ENCODE measurements around the gene MICAL3.
"Not testable (repeated sequence)": the region's sequence is repeated elsewhere in the genome, so short reads cannot be mapped to it uniquely, and the experiment has no call there.

Gene MICAL3

DNA sequence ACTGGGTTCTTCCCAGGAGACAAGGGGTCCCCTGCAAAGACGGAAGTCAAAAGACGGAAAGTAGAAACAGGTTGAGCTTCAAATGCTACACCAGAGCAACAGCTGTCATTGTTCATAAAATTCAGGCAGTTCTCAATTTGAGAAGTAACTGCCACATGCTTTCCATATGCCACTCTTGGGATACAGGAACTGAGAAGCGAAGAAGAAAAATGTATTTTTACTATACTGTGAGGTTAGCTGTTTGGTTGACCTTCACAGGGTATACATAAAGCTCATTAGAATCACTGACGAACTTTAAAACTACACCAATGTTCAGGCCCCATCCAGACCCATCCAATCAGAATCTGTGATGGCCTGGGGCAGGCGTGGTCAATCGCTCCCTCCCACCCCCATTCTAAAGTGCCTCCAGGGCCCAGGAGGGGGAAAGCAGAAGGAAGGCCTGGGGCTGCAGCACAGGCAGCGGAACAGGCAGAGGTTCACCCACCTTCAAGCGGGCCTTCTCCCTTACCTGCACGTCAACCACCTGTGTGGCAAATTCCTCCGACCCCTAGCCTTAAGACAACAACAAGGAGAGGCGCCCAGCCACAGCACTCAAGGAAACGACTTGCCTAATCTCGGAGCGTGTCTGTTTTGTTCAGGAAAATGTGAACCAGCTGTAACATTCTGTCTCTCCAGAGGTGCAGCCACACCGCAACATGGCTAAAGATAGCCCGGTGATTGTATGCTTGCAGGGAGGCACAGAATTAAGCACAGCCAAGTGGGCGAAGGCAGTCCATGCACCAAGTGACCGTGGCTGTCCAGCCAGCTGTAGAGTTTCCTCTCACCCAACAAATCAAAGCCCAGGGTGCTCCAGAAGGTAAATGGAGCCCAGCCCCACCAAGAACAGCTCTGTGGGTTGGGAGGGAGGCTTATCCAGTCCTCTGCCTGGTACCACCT is 82.6 kb downstream of the MICAL3 start:
- Histone ChIP-seq H3K36me3 (replicated peaks) (no peaks in the 10 kb centered on the region), H3K27ac (no peak overlapping the region), H3K27me3 (replicated peaks) (no peaks in the 10 kb centered on the region), H3K4me3 (ENCODE audit: low read depth, low read length) (no peak overlapping the region)
- in situ Hi-C loops (cut with HindIII; ENCODE audit: low pct_ligation_motif_present, low sequenced_read_pairs) = no loop called here
- no peak for DNase-seq
- TF ChIP-seq CTCF (IDR thresholded peaks at IDR 0.05; ENCODE audit: low read depth, low read length, missing control alignments) = no peak

GRCh38 chr22:17939579-17939978 is 84.8 kb downstream of the MICAL3 start:
- no peaks in the 10 kb centered on the region for H3K36me3 ChIP-seq (replicated peaks)
- H3K4me3 ChIP-seq (ENCODE audit: low read depth, low read length) = no peak overlapping the region
- TF ChIP-seq CTCF (IDR thresholded peaks at IDR 0.05; ENCODE audit: low read depth, low read length, missing control alignments) = no peak
- no peak for DNase-seq
- in situ Hi-C loops (cut with HindIII; ENCODE audit: low pct_ligation_motif_present, low sequenced_read_pairs) = no loop called here
- H3K27me3 ChIP-seq (replicated peaks) = no peaks in the 10 kb centered on the region
- no peak overlapping the region for H3K27ac ChIP-seq

DNA sequence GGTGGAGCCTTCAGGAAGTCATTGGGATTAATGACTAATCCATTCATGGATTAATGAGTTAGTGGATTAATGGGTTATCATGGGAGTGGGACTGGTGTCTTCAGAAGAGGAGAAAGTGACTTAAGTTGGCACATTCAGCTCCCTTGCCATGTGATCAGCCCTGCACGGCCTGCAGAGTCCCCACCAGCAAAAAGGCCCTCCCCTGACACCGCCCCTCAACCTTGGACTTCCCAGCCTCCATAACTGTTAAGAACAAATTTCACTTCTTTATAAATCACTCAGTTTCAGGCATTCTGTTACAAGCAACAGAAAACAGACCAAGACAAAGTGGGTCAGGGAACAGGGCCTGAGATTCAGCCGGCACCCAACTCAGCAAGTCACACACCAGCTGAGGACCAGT is 85.3 kb downstream of the MICAL3 start:
- no peak for DNase-seq
- in situ Hi-C loops (cut with HindIII; ENCODE audit: low pct_ligation_motif_present, low sequenced_read_pairs) = no loop called here
- no peak overlapping the region for H3K4me3 ChIP-seq (ENCODE audit: low read depth, low read length)
- TF ChIP-seq CTCF (IDR thresholded peaks at IDR 0.05; ENCODE audit: low read depth, low read length, missing control alignments) = no peak
- H3K27ac ChIP-seq = no peak overlapping the region
- no peaks in the 10 kb centered on the region for H3K27me3 ChIP-seq (replicated peaks)
- H3K36me3 ChIP-seq (replicated peaks) = no peaks in the 10 kb centered on the region

GRCh38 chr22:17938484-17938924 is 85.9 kb downstream of the MICAL3 start:
- no peak for DNase-seq
- in situ Hi-C loops (cut with HindIII; ENCODE audit: low pct_ligation_motif_present, low sequenced_read_pairs) = no loop called here
- no peak for TF ChIP-seq CTCF (IDR thresholded peaks at IDR 0.05; ENCODE audit: low read depth, low read length, missing control alignments)
- Histone ChIP-seq H3K27ac (no peak overlapping the region), H3K27me3 (replicated peaks) (no peaks in the 10 kb centered on the region), H3K36me3 (replicated peaks) (no peaks in the 10 kb centered on the region), H3K4me3 (ENCODE audit: low read depth, low read length) (no peak overlapping the region)

DNA sequence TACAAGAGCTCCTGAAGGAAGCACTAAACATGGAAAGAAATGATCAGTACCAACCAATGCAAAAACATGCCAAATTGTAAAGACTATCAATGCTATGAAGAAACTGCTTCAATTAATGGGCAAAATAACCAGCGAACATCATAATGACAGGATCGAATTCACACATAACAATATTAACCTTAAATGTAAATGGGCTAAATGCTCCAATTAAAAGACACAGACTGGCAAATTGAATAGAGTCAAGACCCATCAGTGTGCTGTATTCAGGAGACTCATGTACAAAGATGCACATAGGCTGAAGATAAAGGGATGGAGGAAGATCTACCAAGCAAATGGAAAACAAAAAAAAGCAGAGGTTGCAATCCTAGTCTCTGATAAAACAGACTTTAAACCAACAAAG is 91.9 kb downstream of the MICAL3 start:
- H3K4me3 ChIP-seq (ENCODE audit: low read depth, low read length); H3K36me3 ChIP-seq (replicated peaks); DNase-seq; H3K27ac ChIP-seq; in situ Hi-C loops (cut with HindIII; ENCODE audit: low pct_ligation_motif_present, low sequenced_read_pairs); H3K27me3 ChIP-seq (replicated peaks): not testable (repeated sequence)

- TF ChIP-seq CTCF (IDR thresholded peaks at IDR 0.05; ENCODE audit: low read depth, low read length, missing control alignments) = no peak
- H3K27ac ChIP-seq = no peak overlapping the region
- no peak for DNase-seq
- H3K27me3 ChIP-seq (replicated peaks) = no peaks in the 10 kb centered on the region
- in situ Hi-C loops (cut with HindIII; ENCODE audit: low pct_ligation_motif_present, low sequenced_read_pairs) = no loop called here
- H3K36me3 ChIP-seq (replicated peaks) = no peaks in the 10 kb centered on the region
- H3K4me3 ChIP-seq (ENCODE audit: low read depth, low read length) = no peak overlapping the region
Measured at GRCh38 chr22:17931400-17931825, 92.9 kb downstream of the MICAL3 start.
